Measurements from ENCODE around the gene MYBPHL. TPM values are rescaled to one million over a fixed set of nuclear protein-coding genes. Genes with fewer than 3 reads are reported as not detected.

Gene MYBPHL
- total and polyA plus RNA-seq, 2 of the 13 experiments (the other 11 are each of a cell fraction or from before 2014, with no cell fraction given): 3.7 to 3.8 TPM

- no peaks in the 10 kb centered on the region for H3K79me2 ChIP-seq (ENCODE audit: insufficient read depth, low read length)
- DNase-seq (ENCODE audit: low spot score): peak; percentile 98
- H3K9me3 ChIP-seq (ENCODE audit: low read length): no peaks in the 10 kb centered on the region
- POLR2A ChIA-PET: interaction anchor here (0.6 to 3.5 kb wide), 18 partner anchors 8 to 258 kb away, joined by 3 to 28 read pairs (median 5); partner anchors contain the start of genes MYBPHL, PSMA5, PSRC1 and SARS1
- TSS peak; percentile 90 for BruUV-seq (replicated peaks)
- in situ Hi-C loops (cut with HindIII; ENCODE audit: extremely low pct_ligation_motif_present, low pct_unique_long_range_greater_than_20kb): no loop called here
- CTCF ChIA-PET (ENCODE audit: low intra/inter-chr PET ratio, low total read pairs): no interaction called here
- FAIRE-seq: no peak
- intact Hi-C loops (cut with micrococcal nuclease; ENCODE audit: unreplicated experiment): loop anchor here (1.0 kb wide), 2 partner anchors 16 to 46 kb away; partner anchors contain the start of gene PSRC1
- no peaks in the 10 kb centered on the region for H3K27me3 ChIP-seq (ENCODE audit: control insufficient read depth in 1 of 2, insufficient read depth in 2 of 2, low read length in 2 of 2)
- H3K9ac ChIP-seq (ENCODE audit: insufficient read depth, low read depth, low read length): peak overlapping the region; percentile 82
- peaks cover 51% of the 10 kb centered on the region for H3K4me1 ChIP-seq (ENCODE audit: insufficient read depth, low read length)
- no peaks in the 10 kb centered on the region for H3K36me3 ChIP-seq (replicated peaks in 1 of 2; ENCODE audit: control insufficient read depth in 1 of 2, insufficient read depth in 2 of 2, low read length in 2 of 2)
- no peaks in the 10 kb centered on the region for H4K20me1 ChIP-seq (ENCODE audit: insufficient read depth, low read length)
- peak overlapping the region; percentile 84 for H3K4me2 ChIP-seq (ENCODE audit: low read depth, low read length)
- peak overlapping the region in 2 of 3 experiments; percentile 6 to 65; a peak in 1 of 6 replicates for H3K4me3 ChIP-seq (replicated peaks in 1 of 3; ENCODE audit: insufficient read depth in 1 of 3, low read depth in 2 of 3, low read length in 3 of 3)
- WGBS (ENCODE audit: low lambda C conversion rate): under 1% methylated on average over 11 of the region's 11 CpGs
- H3K27ac ChIP-seq (ENCODE audit: extremely low read length, insufficient read depth, low read length): peak overlapping the region; percentile 96
- peak; percentile 85 for ATAC-seq
- no peak overlapping the region for H2AFZ ChIP-seq (ENCODE audit: low read length)
- no peak for TF ChIP-seq PLRG1 (conservative IDR thresholded peaks at IDR 0.05)
- peak; percentile 28 for TF ChIP-seq ZFP91 (CRISPR knock-in tag; IDR thresholded peaks at IDR 0.05; ENCODE audit: borderline replicate concordance)
- TF ChIP-seq ZNF503 (CRISPR knock-in tag; IDR thresholded peaks at IDR 0.05): peak; percentile 7; the same call in 1 of the 2 replicates
- TF ChIP-seq ZNF143 (CRISPR knock-in tag; IDR thresholded peaks at IDR 0.05): 0 out of 2 replicates have a peak, but pooled peaks have one; percentile 26
- TF ChIP-seq ZKSCAN1 (IDR thresholded peaks at IDR 0.05; ENCODE audit: low read length): no peak
- no peak for TF ChIP-seq TIGD3 (CRISPR knock-in tag; IDR thresholded peaks at IDR 0.05; ENCODE audit: borderline replicate concordance)
- peak; percentile 74 for TF ChIP-seq ZHX1 (CRISPR knock-in tag; IDR thresholded peaks at IDR 0.05; ENCODE audit: low read depth)
- peak; percentile 58; the same call in 1 of the 2 replicates for TF ChIP-seq ZNF292 (CRISPR knock-in tag; IDR thresholded peaks at IDR 0.05; ENCODE audit: borderline replicate concordance, low read depth)
- TF ChIP-seq SIN3A (IDR thresholded peaks at IDR 0.05; ENCODE audit: borderline replicate concordance, low read depth, low read length): peak; percentile 41; the same call in 1 of the 2 replicates
- TF ChIP-seq TBL1XR1 (IDR thresholded peaks at IDR 0.05; ENCODE audit: borderline replicate concordance, low read length, partially characterized antibody): peak; percentile 84
- TF ChIP-seq ATF2 (CRISPR knock-in tag; IDR thresholded peaks at IDR 0.05): peak; percentile 91
- TF ChIP-seq ATF1 (CRISPR knock-in tag; IDR thresholded peaks at IDR 0.05): peak; percentile 31; the same call in 1 of the 2 replicates
- peak; percentile 94 for TF ChIP-seq NCOA2 (CRISPR knock-in tag; IDR thresholded peaks at IDR 0.05)
These were observed 7.9 kb downstream of the MYBPHL start for GRCh38 chr1:109298666-109299557.
